A673 (cell line): Measurements from ENCODE around the gene COL16A1. TPM values are rescaled to one million over a fixed set of nuclear protein-coding genes. Genes with fewer than 3 reads are reported as not detected.

ENCODE experiments used
- BruUV-seq: library from RNA; stranded (reverse); fragments of 400-500 nt; replicated peaks from 2 replicates; lab custom pipeline; 2021; lab: Mats Ljungman, UMichigan
- CTCF ChIA-PET: fragments of 300-600 bp; sonication (Branson Sonifier 250); formaldehyde crosslinking; loops from one replicate; lab custom pipeline; 2022; ENCODE audit warnings: antibody characterized with exemption; lab: Charles Lee
- POLR2A ChIA-PET: fragments of 300-600 bp; sonication (Branson Sonifier 250); formaldehyde crosslinking; loops from one replicate; lab custom pipeline; 2022; ENCODE audit warnings: antibody characterized with exemption; ENCODE audit not compliant: low non-redundant PET; lab: Charles Lee
- DNase-seq: peaks from one replicate; pipeline ENCODE4 v3.0.0-alpha.2; 2015; ENCODE audit warnings: low spot score
- H3K27ac ChIP-seq: fragments of 200-600 bp; sonication (generic); 2 replicates; pipeline ENCODE4 v1.5.1; 2016; ENCODE audit warnings: mixed run types, low read depth, mild to moderate bottlenecking, mixed read lengths, antibody characterized with exemption, low read length; ENCODE audit not compliant: poor library complexity, severe bottlenecking
- H3K27me3 ChIP-seq: fragments of 200-600 bp; sonication (generic); replicated peaks from 2 replicates; pipeline ENCODE4 v1.6.1; 2017; ENCODE audit warnings: mixed run types, low read depth, mild to moderate bottlenecking, mixed read lengths, antibody characterized with exemption, low read length; ENCODE audit not compliant: insufficient read depth, poor library complexity
- H3K36me3 ChIP-seq: fragments of 200-600 bp; sonication (generic); 2 replicates; pipeline ENCODE4 v1.6.1; 2016; ENCODE audit warnings: mixed run types, mild to moderate bottlenecking, mixed read lengths, antibody characterized with exemption, low read length; ENCODE audit not compliant: insufficient read depth, poor library complexity, severe bottlenecking
- H3K4me1 ChIP-seq: fragments of 200-600 bp; sonication (generic); 2 replicates; pipeline ENCODE4 v1.6.1; 2017; ENCODE audit warnings: mixed run types, mild to moderate bottlenecking, mixed read lengths, antibody characterized with exemption, low read length; ENCODE audit not compliant: insufficient read depth, poor library complexity, severe bottlenecking
- H3K4me3 ChIP-seq: fragments of 200-600 bp; sonication (generic); 2 replicates; pipeline ENCODE4 v1.5.1; 2016; ENCODE audit warnings: low read depth, mixed run types, mild to moderate bottlenecking, mixed read lengths, low read length; ENCODE audit not compliant: poor library complexity, severe bottlenecking
- H3K9me3 ChIP-seq: fragments of 200-600 bp; sonication (generic); 2 replicates; pipeline ENCODE4 v1.6.1; 2016; ENCODE audit warnings: mixed run types, low read depth, mild to moderate bottlenecking, mixed read lengths, antibody characterized with exemption, low read length; ENCODE audit not compliant: poor library complexity, severe bottlenecking
- CTCF ChIP-seq: fragments of 300-800, 200-600 bp; sonication (generic); conservative IDR thresholded peaks from 2 replicates; pipeline ENCODE4 v1.5.1; 2017; ENCODE audit warnings: low read depth, mild to moderate bottlenecking, antibody characterized with exemption, low read length, moderate library complexity, mixed read lengths
- EZH2 ChIP-seq: fragments of 200-600 bp; sonication (generic); IDR thresholded peaks from 2 replicates; pipeline ENCODE4 v1.6.1; 2017; ENCODE audit warnings: borderline replicate concordance, low read depth, mild to moderate bottlenecking, mixed read lengths, antibody characterized with exemption, low read length; ENCODE audit not compliant: poor library complexity, severe bottlenecking
- intact Hi-C: fragments of 100-400 bp; cut with micrococcal nuclease; formaldehyde crosslinking; loops from one replicate; pipeline ENCODE4 v1.10.0; 2022; ENCODE audit not compliant: unreplicated experiment
- total RNA-seq: library from RNA; stranded (reverse); gene quantifications from 2 replicates; pipeline ENCODE4 v1.2.3, GENCODE V29; 2021

Gene COL16A1
- total RNA-seq, 1 experiment from 2014 or later = 26.6 TPM

GRCh38 chr1:31748365-31748764 is 44.5 kb upstream of the COL16A1 start:
- no peaks in the 10 kb centered on the region for H3K9me3 ChIP-seq
- intact Hi-C loops = no loop called here
- no peak overlapping the region for H3K4me3 ChIP-seq
- BruUV-seq = no TSS peak
- no peak for DNase-seq
- POLR2A ChIA-PET = no interaction called here
- CTCF ChIA-PET = no interaction called here
- TF ChIP-seq EZH2 (no peak), CTCF (no peak)
- peaks cover 18% of the 10 kb centered on the region for H3K4me1 ChIP-seq
- no peak overlapping the region for H3K27ac ChIP-seq
- no peaks in the 10 kb centered on the region for H3K36me3 ChIP-seq
- H3K27me3 ChIP-seq = no peaks in the 10 kb centered on the region

- Histone ChIP-seq H3K27ac (no peak overlapping the region), H3K4me1 (peaks cover 14% of the 10 kb centered on the region), H3K36me3 (no peaks in the 10 kb centered on the region), H3K4me3 (no peak overlapping the region), H3K27me3 (no peaks in the 10 kb centered on the region), H3K9me3 (no peaks in the 10 kb centered on the region)
- DNase-seq = no peak
- ChIA-PET POLR2A (no interaction called here), CTCF (no interaction called here)
- intact Hi-C loops = no loop called here
- BruUV-seq = no TSS peak
- no peak for TF ChIP-seq CTCF
- no peak for TF ChIP-seq EZH2
Observed at GRCh38 chr1:31747304-31747703, 43.5 kb upstream of the COL16A1 start.

GRCh38 chr1:31746687-31747086 is 42.9 kb upstream of the COL16A1 start:
- Histone ChIP-seq H3K4me3 (no peak overlapping the region), H3K27ac (no peak overlapping the region), H3K36me3 (no peaks in the 10 kb centered on the region), H3K9me3 (no peaks in the 10 kb centered on the region), H3K4me1 (peaks cover 11% of the 10 kb centered on the region), H3K27me3 (no peaks in the 10 kb centered on the region)
- TF ChIP-seq CTCF = no peak
- no peak for TF ChIP-seq EZH2
- BruUV-seq = no TSS peak
- intact Hi-C loops = no loop called here
- CTCF ChIA-PET = no interaction called here
- no peak for DNase-seq
- POLR2A ChIA-PET = no interaction called here
